Adrenal gland (tissue), 5 donors: Measurements from ENCODE around the gene COL19A1.

Source experiments
- POLR2A ChIP-seq, 2 donors: fragments of 450-650 bp; IDR thresholded peaks; one replicate each; pipeline ENCODE4 v1.6.1; 2017; ENCODE audit warnings: antibody characterized with exemption in 2 of 2, mild to moderate bottlenecking in 2 of 2, moderate library complexity in 1 of 2
- TF ChIP-seq, protein P1 (sequence below), 6 experiments: fragments of 450-650 bp in 4 of 6; fragments of 200-600 bp in 2 of 6; sonication (generic) in 1 of 6; IDR thresholded peaks; 1 replicate in 5 of 6; 2 replicates in 1 of 6; pipeline versions ENCODE4 v1.5.1 to v1.8.0; 2016 to 2021; ENCODE audit warnings: antibody characterized with exemption in 6 of 6, mild to moderate bottlenecking in 2 of 6, moderate library complexity in 1 of 6
- donor health status: DM: no; HTN: no; CAD: no.

DNA sequence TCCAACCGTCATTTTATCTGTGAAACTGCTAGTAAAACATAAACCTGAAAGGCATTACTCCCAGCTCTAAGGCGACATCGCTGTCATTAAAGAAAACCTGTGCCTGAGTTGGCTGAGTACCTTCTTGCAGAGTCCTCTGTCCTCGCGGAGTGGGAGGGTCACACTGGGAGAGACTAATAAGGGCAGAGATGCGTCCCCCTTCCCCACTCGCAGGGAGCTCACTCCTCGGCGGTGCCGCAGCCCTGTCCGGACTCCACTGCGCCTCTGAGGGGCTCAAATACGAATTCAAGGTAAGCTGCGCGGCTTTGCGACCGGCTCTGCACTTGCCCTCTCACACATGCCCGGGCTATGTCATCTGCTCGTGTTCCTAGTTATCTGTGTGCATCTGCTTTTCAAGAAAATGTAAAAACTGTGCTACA, at the start of gene COL19A1:
- TF ChIP-seq, protein P1, sequence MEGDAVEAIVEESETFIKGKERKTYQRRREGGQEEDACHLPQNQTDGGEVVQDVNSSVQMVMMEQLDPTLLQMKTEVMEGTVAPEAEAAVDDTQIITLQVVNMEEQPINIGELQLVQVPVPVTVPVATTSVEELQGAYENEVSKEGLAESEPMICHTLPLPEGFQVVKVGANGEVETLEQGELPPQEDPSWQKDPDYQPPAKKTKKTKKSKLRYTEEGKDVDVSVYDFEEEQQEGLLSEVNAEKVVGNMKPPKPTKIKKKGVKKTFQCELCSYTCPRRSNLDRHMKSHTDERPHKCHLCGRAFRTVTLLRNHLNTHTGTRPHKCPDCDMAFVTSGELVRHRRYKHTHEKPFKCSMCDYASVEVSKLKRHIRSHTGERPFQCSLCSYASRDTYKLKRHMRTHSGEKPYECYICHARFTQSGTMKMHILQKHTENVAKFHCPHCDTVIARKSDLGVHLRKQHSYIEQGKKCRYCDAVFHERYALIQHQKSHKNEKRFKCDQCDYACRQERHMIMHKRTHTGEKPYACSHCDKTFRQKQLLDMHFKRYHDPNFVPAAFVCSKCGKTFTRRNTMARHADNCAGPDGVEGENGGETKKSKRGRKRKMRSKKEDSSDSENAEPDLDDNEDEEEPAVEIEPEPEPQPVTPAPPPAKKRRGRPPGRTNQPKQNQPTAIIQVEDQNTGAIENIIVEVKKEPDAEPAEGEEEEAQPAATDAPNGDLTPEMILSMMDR (IDR thresholded peaks at IDR 0.05): no peak
- TF ChIP-seq POLR2A (IDR thresholded peaks at IDR 0.05): no peak
